Bronchial epithelial cell (primary cell): ENCODE results near the gene CLASP1. TPM values are rescaled to one million over a fixed set of nuclear protein-coding genes. Genes with fewer than 3 reads are reported as not detected.
A peak's percentile ranks its signal among the peaks of the same experiment; 100 is the strongest.

Experiments used
- DNase-seq: peaks from one replicate; pipeline ENCODE4 v3.0.0-alpha.2; 2010; ENCODE audit warnings: low read depth
- FAIRE-seq: peaks from 2 replicates; lab custom pipeline; 2011; peaks lifted over from hg19 to GRCh38; lab: Jason Lieb, UNC
- H3K27me3 ChIP-seq: 2 replicates; pipeline ENCODE4 v1.5.1; 2011; ENCODE audit warnings: low read length; ENCODE audit not compliant: control insufficient read depth, insufficient read depth
- H3K36me3 ChIP-seq: 2 replicates; pipeline ENCODE4 v1.5.1; 2011; ENCODE audit warnings: low read length; ENCODE audit not compliant: control insufficient read depth, insufficient read depth
- H3K4me3 ChIP-seq: 2 replicates; pipeline ENCODE4 v1.5.1; 2011; ENCODE audit warnings: mild to moderate bottlenecking, low read depth, low read length, control low read depth
- total RNA-seq: library from RNA; depleted of rRNA; stranded (reverse); fragments of >200 nt; gene quantifications from 2 replicates; pipeline ENCODE4 v1.2.1, GENCODE V29; 2014
- TF ChIP-seq, protein P1 (sequence below): IDR thresholded peaks from 2 replicates; pipeline ENCODE4 v1.5.1; 2011; ENCODE audit warnings: mild to moderate bottlenecking, moderate library complexity, low read length, control low read depth, inconsistent platforms; ENCODE audit not compliant: insufficient read depth, severe bottlenecking

The CLASP1 gene
- total RNA-seq, 1 donor from 2014 or later = 56.9 TPM

DNA sequence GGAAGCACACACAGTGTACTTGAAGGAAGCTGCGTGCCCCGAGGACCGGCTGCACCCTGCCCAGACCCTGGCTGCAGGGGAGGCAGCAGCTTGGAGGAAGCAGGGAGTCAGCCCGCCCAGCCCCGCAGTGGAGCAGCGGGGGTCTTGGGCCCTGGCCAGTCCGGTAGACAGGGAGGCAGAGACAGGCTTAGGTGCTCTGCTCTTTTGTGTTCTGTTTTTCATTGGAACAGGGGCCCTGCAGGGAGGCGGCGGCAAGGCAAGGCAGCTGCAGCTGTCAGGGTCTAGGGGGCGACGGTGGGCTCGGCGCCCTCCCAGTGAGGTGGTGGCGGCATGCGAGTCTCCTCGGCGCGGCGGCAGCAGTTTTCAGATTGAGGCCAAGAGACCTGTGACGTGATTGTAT, 311.0 kb downstream of the CLASP1 start:
- TF ChIP-seq, protein P1, sequence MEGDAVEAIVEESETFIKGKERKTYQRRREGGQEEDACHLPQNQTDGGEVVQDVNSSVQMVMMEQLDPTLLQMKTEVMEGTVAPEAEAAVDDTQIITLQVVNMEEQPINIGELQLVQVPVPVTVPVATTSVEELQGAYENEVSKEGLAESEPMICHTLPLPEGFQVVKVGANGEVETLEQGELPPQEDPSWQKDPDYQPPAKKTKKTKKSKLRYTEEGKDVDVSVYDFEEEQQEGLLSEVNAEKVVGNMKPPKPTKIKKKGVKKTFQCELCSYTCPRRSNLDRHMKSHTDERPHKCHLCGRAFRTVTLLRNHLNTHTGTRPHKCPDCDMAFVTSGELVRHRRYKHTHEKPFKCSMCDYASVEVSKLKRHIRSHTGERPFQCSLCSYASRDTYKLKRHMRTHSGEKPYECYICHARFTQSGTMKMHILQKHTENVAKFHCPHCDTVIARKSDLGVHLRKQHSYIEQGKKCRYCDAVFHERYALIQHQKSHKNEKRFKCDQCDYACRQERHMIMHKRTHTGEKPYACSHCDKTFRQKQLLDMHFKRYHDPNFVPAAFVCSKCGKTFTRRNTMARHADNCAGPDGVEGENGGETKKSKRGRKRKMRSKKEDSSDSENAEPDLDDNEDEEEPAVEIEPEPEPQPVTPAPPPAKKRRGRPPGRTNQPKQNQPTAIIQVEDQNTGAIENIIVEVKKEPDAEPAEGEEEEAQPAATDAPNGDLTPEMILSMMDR = no peak
- Histone ChIP-seq H3K4me3 (no peak overlapping the region), H3K27me3 (no peaks in the 10 kb centered on the region), H3K36me3 (peaks cover 3% of the 10 kb centered on the region)
- FAIRE-seq (no peak), DNase-seq (no peak)

DNA sequence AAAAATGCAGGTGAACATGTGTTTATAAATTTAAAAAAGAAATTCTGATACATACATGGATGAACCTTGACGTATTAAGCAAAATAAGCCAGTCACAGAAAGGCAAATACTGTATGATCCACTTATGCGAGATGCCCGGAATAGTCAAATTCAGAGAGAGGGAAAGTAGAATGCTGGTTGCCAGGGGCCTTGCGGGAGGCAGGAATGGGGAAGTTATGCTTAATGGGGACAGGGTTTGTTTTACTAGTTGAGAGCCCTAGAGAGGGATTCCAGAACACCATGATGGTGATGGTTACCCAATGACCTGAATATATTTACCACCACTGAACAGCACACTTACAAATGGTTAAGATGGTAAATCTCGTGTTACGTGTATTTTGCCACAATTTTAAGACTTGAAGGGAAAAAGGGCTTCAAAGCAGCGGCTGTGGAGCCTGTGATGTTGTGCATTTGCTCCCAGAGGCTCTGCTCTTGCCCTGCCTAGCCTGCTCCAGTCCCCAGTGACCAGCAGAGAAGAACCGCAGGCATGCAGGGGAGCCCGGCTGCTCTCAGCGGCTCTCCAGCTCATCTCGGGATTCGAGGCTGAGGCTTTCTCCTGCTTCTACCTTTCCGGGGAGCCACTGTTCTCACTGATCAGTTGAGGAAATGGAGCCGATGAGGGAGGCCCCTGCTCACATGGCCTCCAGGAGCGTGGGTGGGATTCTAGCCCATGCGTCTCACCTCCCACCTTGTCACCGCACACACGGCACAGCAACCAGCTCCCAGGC, 312.6 kb downstream of the CLASP1 start:
- Histone ChIP-seq H3K27me3 (no peaks in the 10 kb centered on the region), H3K36me3 (peaks cover 3% of the 10 kb centered on the region), H3K4me3 (no peak overlapping the region)
- no peak for DNase-seq
- FAIRE-seq = peak; percentile 7
- TF ChIP-seq, protein P1 = no peak

DNA sequence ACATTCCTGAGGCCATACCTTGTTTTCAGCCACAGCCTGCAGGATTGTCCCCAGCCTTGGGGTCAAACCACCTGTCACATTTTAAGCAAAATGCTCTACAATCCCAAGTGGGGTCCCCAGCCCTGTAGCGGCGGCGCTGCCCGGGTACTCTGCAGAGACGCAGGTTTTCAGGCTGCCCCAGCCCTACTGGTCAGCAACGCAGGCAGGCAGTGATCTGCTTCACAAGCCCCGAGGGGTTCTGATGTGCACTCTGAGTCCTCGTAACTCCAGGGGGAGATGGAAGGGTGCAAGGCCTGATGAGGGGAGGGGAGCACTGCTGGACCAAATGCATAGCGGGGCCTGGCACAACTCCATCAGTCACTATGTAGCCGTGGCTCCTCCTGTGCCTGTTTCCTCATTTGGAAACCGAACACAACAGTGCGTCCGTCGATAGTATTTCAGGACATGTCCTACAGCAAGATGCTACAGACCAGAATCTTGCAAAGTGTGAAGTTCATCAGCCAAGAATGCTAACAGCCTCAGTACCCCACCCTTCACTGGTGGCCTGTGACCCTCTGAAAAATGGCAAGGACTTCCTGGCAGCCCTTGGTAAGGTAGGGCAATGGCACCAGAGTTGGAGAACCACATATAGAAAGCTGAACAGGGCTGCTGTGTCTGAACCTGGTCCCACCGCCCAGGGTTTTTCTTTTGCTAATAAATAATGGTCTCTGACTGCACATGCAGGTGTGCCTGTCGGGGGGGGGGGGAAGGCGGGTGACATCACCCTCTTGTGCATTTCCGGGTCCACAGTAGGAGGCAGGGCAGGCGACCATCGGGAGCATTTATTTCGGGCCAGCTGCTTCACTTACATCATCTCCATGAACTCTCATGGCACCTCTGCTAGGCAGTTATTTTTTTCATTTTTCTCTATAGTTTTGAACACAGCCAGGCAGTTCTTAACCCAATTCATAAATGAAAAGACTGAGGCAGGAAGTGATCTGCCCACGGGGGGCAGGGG, 313.7 kb downstream of the CLASP1 start:
- FAIRE-seq (peak; percentile 93), DNase-seq (peak; percentile 39)
- Histone ChIP-seq H3K36me3 (no peaks in the 10 kb centered on the region), H3K4me3 (no peak overlapping the region), H3K27me3 (no peaks in the 10 kb centered on the region)
- TF ChIP-seq, protein P1 = no peak

DNA sequence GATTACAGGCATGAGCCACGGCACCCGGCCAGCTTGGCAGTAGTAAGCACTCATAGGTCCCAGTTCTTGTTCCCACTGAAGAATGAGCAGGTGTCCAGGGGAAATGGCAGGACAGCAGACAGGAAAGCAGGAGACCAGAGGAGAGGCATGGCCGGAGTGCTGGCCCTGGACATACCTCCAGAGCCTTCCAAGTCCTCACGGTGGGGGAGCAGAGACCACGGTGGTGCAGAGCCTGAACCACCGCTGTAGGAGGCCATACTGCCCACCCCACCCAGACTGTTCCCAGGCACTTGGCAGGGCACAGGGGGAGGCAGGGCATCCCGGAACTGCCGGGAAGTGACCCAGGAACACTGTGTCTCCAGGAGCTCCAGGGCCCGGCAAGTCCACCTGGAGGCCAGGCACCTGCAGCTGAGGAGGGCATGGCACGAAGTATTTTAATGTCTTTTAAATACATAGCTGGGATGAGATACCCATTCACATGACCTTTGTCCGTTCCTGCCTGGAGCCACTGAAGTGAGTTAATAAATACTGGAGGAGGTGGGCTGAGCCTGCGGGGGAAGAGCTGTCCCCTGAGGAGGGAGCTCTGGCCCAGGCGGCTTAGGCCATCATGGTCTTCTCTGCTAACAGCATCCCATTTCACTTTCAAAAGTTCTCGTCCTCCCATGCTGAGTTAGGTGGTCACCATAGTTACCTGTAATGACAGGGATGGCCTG, 314.5 kb downstream of the CLASP1 start:
- H3K36me3 ChIP-seq = no peaks in the 10 kb centered on the region
- H3K4me3 ChIP-seq = no peak overlapping the region
- TF ChIP-seq, protein P1 = no peak
- no peaks in the 10 kb centered on the region for H3K27me3 ChIP-seq
- FAIRE-seq (no peak), DNase-seq (no peak)

DNA sequence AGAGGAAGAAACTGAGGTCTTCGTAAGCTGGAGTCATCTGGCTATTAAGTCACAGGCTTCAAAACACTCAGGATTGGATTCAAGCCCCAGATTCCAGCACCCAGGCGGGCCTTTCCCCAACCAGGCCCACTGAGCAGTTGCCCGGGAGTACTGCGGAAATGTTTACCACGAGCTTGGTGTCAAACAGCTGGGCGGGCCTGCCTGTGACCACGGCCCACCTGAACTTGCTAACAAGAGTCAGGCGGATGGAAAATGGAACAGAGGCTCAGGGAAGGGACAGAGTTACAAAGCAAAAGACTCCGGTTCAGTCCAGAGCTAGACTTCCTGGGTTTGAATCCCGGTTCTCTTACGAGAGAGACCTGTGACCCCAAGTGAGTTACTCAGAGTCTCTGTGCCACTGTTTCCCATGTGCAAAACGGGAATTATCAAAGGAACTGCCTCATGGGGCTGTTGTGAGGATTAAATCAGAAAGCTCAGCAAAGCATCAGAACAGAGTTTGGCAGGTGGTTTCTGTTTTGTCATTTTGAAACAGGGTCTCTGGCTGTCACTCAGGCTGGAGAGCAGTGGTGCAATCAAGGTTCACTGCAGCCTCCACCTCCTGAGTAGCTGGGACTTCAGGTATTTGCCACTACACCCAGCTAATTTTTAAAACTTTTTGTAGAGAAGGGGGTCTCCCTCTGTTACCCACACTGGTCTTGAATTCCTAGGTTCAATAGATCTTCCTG, 315.3 kb downstream of the CLASP1 start:
- FAIRE-seq (no peak), DNase-seq (no peak)
- H3K27me3 ChIP-seq = no peaks in the 10 kb centered on the region
- no peaks in the 10 kb centered on the region for H3K36me3 ChIP-seq
- TF ChIP-seq, protein P1 = no peak
- H3K4me3 ChIP-seq = no peak overlapping the region
